Lung (tissue), 16 donors: Measurements from ENCODE around the gene DNPEP. TPM values are rescaled to one million over a fixed set of nuclear protein-coding genes. Genes with fewer than 3 reads are reported as not detected.

ENCODE experiments used
- ATAC-seq: fragments of 200-7000 bp; cut with Tn5 transposase; one replicate; pipeline ENCODE4 v1.9.1; 2020; ENCODE audit warnings: moderate number of reproducible peaks; ENCODE audit not compliant: insufficient read depth, low FRiP score
- DNase-seq, 3 donors: peaks; one replicate each; pipeline ENCODE4 v3.0.0-alpha.2; 2013 to 2017
- H3K27ac ChIP-seq, 2 donors: one replicate each; pipeline ENCODE4 v1.5.1; 2013; ENCODE audit warnings: mild to moderate bottlenecking in 2 of 2, moderate library complexity in 2 of 2, control low read depth in 1 of 2, inconsistent platforms in 1 of 2, low read depth in 1 of 2, low read length in 1 of 2
- H3K27me3 ChIP-seq, 3 donors: one replicate each; pipeline ENCODE4 v1.5.1; 2013; ENCODE audit warnings: low read length in 2 of 3; ENCODE audit not compliant: control insufficient read depth in 3 of 3, insufficient read depth in 3 of 3
- H3K36me3 ChIP-seq, 4 donors: one replicate each; pipeline ENCODE4 v1.5.1; 2013; ENCODE audit warnings: low read length in 4 of 4, mild to moderate bottlenecking in 1 of 4, moderate library complexity in 1 of 4; ENCODE audit not compliant: control insufficient read depth in 4 of 4, insufficient read depth in 4 of 4
- H3K4me1 ChIP-seq, 5 donors: one replicate each; pipeline ENCODE4 v1.5.1; 2013; ENCODE audit warnings: low read length in 5 of 5, mild to moderate bottlenecking in 2 of 5, moderate library complexity in 1 of 5; ENCODE audit not compliant: control insufficient read depth in 5 of 5, insufficient read depth in 5 of 5
- H3K4me3 ChIP-seq: one replicate; pipeline ENCODE4 v1.5.1; 2013; ENCODE audit warnings: mild to moderate bottlenecking, control low read depth, moderate library complexity
- H3K9ac ChIP-seq, 2 donors: one replicate each; pipeline ENCODE4 v1.5.1; 2013; ENCODE audit warnings: low read length in 2 of 2, control low read depth in 1 of 2; ENCODE audit not compliant: insufficient read depth in 1 of 2
- H3K9me3 ChIP-seq, 4 donors: one replicate each; pipeline ENCODE4 v1.5.1; 2013; ENCODE audit warnings: low read length in 3 of 4, mild to moderate bottlenecking in 1 of 4, moderate library complexity in 1 of 4; ENCODE audit not compliant: control insufficient read depth in 4 of 4, insufficient read depth in 3 of 4
- CTCF ChIP-seq: IDR thresholded peaks from 2 replicates; pipeline ENCODE4 v1.5.1; 2012; ENCODE audit warnings: mild to moderate bottlenecking; ENCODE audit errors: control extremely low read depth, extremely low read depth
- WGBS, 2 donors: extraction: QIAGEN DNeasy Blood & Tissue Kit; methylation state at CpG; one replicate each; pipeline ENCODE4 v1.1.7; 2013; 5-methylcytosine and 5-hydroxymethylcytosine counted together
- long read RNA-seq, 5 donors: transcript quantifications; one replicate each; lab custom pipeline, GENCODE V29; 2026
- polyA plus RNA-seq, 2 donors: library from polyadenylated mRNA; stranded (reverse); fragments of 200-250 nt; gene quantifications; one replicate each; pipeline ENCODE4 v1.2.1, GENCODE V29; 2013
- total RNA-seq, 2 donors: library from RNA; depleted of rRNA in 1 of 2; stranded (reverse); fragments of >200 nt in 1 of 2; gene quantifications; one replicate each; pipeline ENCODE4 v1.2.1, GENCODE V29; 2014 to 2021
- donor health status: control.
- donor health status: control.
- donor health status: Bipolar disorder and iron deficiency.
- donor health status: healthy.
- donor health status: DM: yes; HTN: yes; CAD: no.

The DNPEP gene
- total RNA-seq: 10 to 100 TPM; 73.7 to 78.6 TPM
- polyA plus RNA-seq: 10 to 100 TPM; 82.9 to 89.7 TPM
- long read RNA-seq, donor 1, transcript DNPEP-201 (15 exons, 2,425 nt): major isoform, 16 of 31 reads
- long read RNA-seq, donor 1, partial matches to known transcripts: 11 of 31 reads
- long read RNA-seq, donor 1, other reads (novel, unspliced or antisense): 0 of 31 reads
- long read RNA-seq, donor 2, transcript DNPEP-201 (15 exons, 2,425 nt): major isoform, 7 of 8 reads
- long read RNA-seq, donor 2, partial matches to known transcripts: 0 of 8 reads
- long read RNA-seq, donor 2, other reads (novel, unspliced or antisense): 0 of 8 reads
- long read RNA-seq, donor 3, transcript DNPEP-201 (15 exons, 2,425 nt): major isoform, 5 of 7 reads
- long read RNA-seq, donor 3, partial matches to known transcripts: 0 of 7 reads
- long read RNA-seq, donor 3, other reads (novel, unspliced or antisense): 0 of 7 reads
- long read RNA-seq, donor 4, partial matches to known transcripts: 6 of 10 reads
- long read RNA-seq, donor 4, other reads (novel, unspliced or antisense): 0 of 10 reads
- long read RNA-seq, donor 5, transcript DNPEP-201 (15 exons, 2,425 nt): major isoform, 16 of 36 reads
- long read RNA-seq, donor 5, partial matches to known transcripts: 13 of 36 reads
- long read RNA-seq, donor 5, other reads (novel, unspliced or antisense): 0 of 36 reads

GRCh38 chr2:219387306-219388120 is at the start of gene DNPEP:
Gene DNPEP (minus strand): TSS chr2:219387912. CDS start chr2:219387794, 118 bp downstream.
- H3K27me3 ChIP-seq: no peaks in the 10 kb centered on the region
- peak within 1 kb of the TSS; percentile 58 for H3K4me3 ChIP-seq
- peak within 1 kb of the TSS; percentile 88 to 89 for H3K27ac ChIP-seq
- peak within 1 kb of the TSS; percentile 69 to 85 for H3K9ac ChIP-seq
- H3K36me3 ChIP-seq: peaks cover 8 to 30% (median 26%) of the 10 kb centered on the region in 4 donors
- no peak for TF ChIP-seq CTCF
- WGBS, 2 donors: 0 to 1% methylated on average over 34 to 75 of the region's 76 CpGs
- H3K4me1 ChIP-seq: peaks cover 4 to 22% (median 15%) of the 10 kb centered on the region in 5 donors
- H3K9me3 ChIP-seq: no peaks in the 10 kb centered on the region
- DNase-seq (peak; percentile 84 to 88 (median 87)), ATAC-seq (peak; percentile 81)

GRCh38 chr2:219437141-219437540 is 49.4 kb upstream of the DNPEP start:
- no peaks in the 10 kb centered on the region for H3K36me3 ChIP-seq
- TF ChIP-seq CTCF: no peak
- peak overlapping the region in 1 of 2 donors; percentile 21 for H3K27ac ChIP-seq
- H3K4me1 ChIP-seq: peaks cover 0 to 37% (median 11%) of the 10 kb centered on the region in 5 donors
- ATAC-seq (no peak), DNase-seq (peak; percentile 59 to 74 (median 66))
- no peak overlapping the region for H3K4me3 ChIP-seq
- H3K9me3 ChIP-seq: no peaks in the 10 kb centered on the region
- H3K9ac ChIP-seq: no peak overlapping the region
- H3K27me3 ChIP-seq: peaks cover 9 to 16% (median 11%) of the 10 kb centered on the region in 3 donors
- WGBS, 2 donors: 78 to 79% methylated on average over 3 of the region's 3 CpGs

- ATAC-seq: no peak
- H3K27me3 ChIP-seq: peaks cover 9 to 16% (median 11%) of the 10 kb centered on the region in 3 donors
- H3K9ac ChIP-seq: no peak overlapping the region
- no peaks in the 10 kb centered on the region for H3K9me3 ChIP-seq
- no peak for TF ChIP-seq CTCF
- WGBS, 2 donors: 84 to 88% methylated on average over 5 of the region's 5 CpGs
- H3K36me3 ChIP-seq: no peaks in the 10 kb centered on the region
- no peak for DNase-seq
- H3K27ac ChIP-seq: peak overlapping the region in 1 of 2 donors; percentile 39
- peaks cover 0 to 35% (median 9%) of the 10 kb centered on the region in 5 donors for H3K4me1 ChIP-seq
- H3K4me3 ChIP-seq: no peak overlapping the region
Measured at GRCh38 chr2:219436491-219436890, 48.8 kb upstream of the DNPEP start.
